Activated T-helper 1 cell treated with anti-CD3 and anti-CD28 coated beads, Interleukin-12 subunit alpha, Interleukin-12 subunit beta, Interleukin-2, Interleukin-4 antibody, amounts not matched to agents 30 ng/mL and 10 ng/mL and 1 ng/mL, durations not matched to agents 14 hours and 24 hours and 36 hours (primary cell): Measurements from ENCODE around the gene TMED10. TPM values are rescaled to one million over a fixed set of nuclear protein-coding genes. Genes with fewer than 3 reads are reported as not detected.
"Not testable (repeated sequence)": the region's sequence is repeated elsewhere in the genome, so short reads cannot be mapped to it uniquely, and the experiment has no call there.

Experiments
- DNase-seq: peaks from one replicate; pipeline ENCODE4 v3.0.0; 2021; ENCODE audit warnings: low spot score
- H3K27ac Mint-ChIP-seq: one replicate; pipeline ENCODE4 v1.8.0; 2021; ENCODE audit warnings: mild to moderate bottlenecking, mixed read lengths
- H3K27me3 Mint-ChIP-seq: one replicate; pipeline ENCODE4 v1.8.0; 2022; ENCODE audit warnings: mild to moderate bottlenecking, moderate library complexity, mixed read lengths; ENCODE audit not compliant: insufficient read depth
- H3K36me3 Mint-ChIP-seq: one replicate; pipeline ENCODE4 v1.8.0; 2021; ENCODE audit warnings: low read depth, mixed read lengths
- H3K4me1 Mint-ChIP-seq: one replicate; pipeline ENCODE4 v1.8.0; 2021; ENCODE audit warnings: low read depth, mixed read lengths
- H3K4me3 Mint-ChIP-seq: one replicate; pipeline ENCODE4 v1.8.0; 2021; ENCODE audit warnings: mild to moderate bottlenecking, moderate library complexity, mixed read lengths
- H3K9me3 Mint-ChIP-seq: one replicate; pipeline ENCODE4 v1.8.0; 2021; ENCODE audit warnings: mixed read lengths
- intact Hi-C: fragments of 100-400 bp; cut with micrococcal nuclease; formaldehyde crosslinking; loops from one replicate; pipeline ENCODE4 v1.15.1; 2024
- total RNA-seq: library from RNA; stranded (reverse); gene quantifications from 2 replicates; pipeline ENCODE4 v1.2.3, GENCODE V29; 2022

The TMED10 gene
- total RNA-seq, 1 donor from 2014 or later: 195 TPM

GRCh38 chr14:75127903-75128595 is 48.4 kb downstream of the TMED10 start:
- H3K4me3 Mint-ChIP-seq: peak overlapping the region; percentile 93
- intact Hi-C loops: loop anchor here (1.0 to 5.0 kb wide), 8 partner anchors 48 to 533 kb away; partner anchors contain the start of genes DLST, ERG28, TMED10 and TTLL5
- no peaks in the 10 kb centered on the region for H3K9me3 Mint-ChIP-seq
- peaks cover 45% of the 10 kb centered on the region for H3K4me1 Mint-ChIP-seq
- H3K36me3 Mint-ChIP-seq: peaks cover 30% of the 10 kb centered on the region
- peak overlapping the region; percentile 90 for H3K27ac Mint-ChIP-seq
- H3K27me3 Mint-ChIP-seq: no peaks in the 10 kb centered on the region
- DNase-seq: no peak

GRCh38 chr14:75127474-75127820 is 49.0 kb downstream of the TMED10 start:
- not testable (repeated sequence) for H3K27me3 Mint-ChIP-seq
- intact Hi-C loops: loop anchor here (1.0 to 5.0 kb wide), 8 partner anchors 49 to 533 kb away; partner anchors contain the start of genes DLST, ERG28, TMED10 and TTLL5

GRCh38 chr14:75126679-75127473 is 49.5 kb downstream of the TMED10 start, which contains the start of gene NEK9:
TSS of gene NEK9 (minus strand) at chr14:75127048. CDS start at chr14:75126921, 127 bp downstream.
- Mint-ChIP-seq H3K9me3 (no peaks in the 10 kb centered on the region), H3K36me3 (peaks cover 26% of the 10 kb centered on the region), H3K27ac (peak within 1 kb of the TSS; percentile 97), H3K4me1 (peaks cover 39% of the 10 kb centered on the region), H3K27me3 (no peaks in the 10 kb centered on the region), H3K4me3 (peak within 1 kb of the TSS; percentile 93)
- intact Hi-C loops: loop anchor here (1.0 to 5.0 kb wide), 8 partner anchors 49 to 534 kb away; partner anchors contain the start of genes DLST, ERG28, TMED10 and TTLL5
- DNase-seq: peak; percentile 86

More at GRCh38 chr14:75127474-75127820, 49.0 kb downstream of the TMED10 start:
- not testable (repeated sequence) for DNase-seq, H3K9me3 Mint-ChIP-seq
- H3K4me1 Mint-ChIP-seq: peaks cover 40% of the 10 kb centered on the region
- peak overlapping the region; percentile 93 for H3K4me3 Mint-ChIP-seq
- H3K27ac Mint-ChIP-seq: peak overlapping the region; percentile 97
- H3K36me3 Mint-ChIP-seq: peaks cover 25% of the 10 kb centered on the region

- Mint-ChIP-seq H3K27ac (peak overlapping the region; percentile 97), H3K27me3 (no peaks in the 10 kb centered on the region), H3K4me1 (peaks cover 43% of the 10 kb centered on the region), H3K9me3 (no peaks in the 10 kb centered on the region), H3K4me3 (peak overlapping the region; percentile 93), H3K36me3 (peaks cover 28% of the 10 kb centered on the region)
- no peak for DNase-seq
- intact Hi-C loops: loop anchor here (2.0 to 5.0 kb wide), 6 partner anchors 57 to 535 kb away; partner anchors contain the start of genes DLST, ERG28, TTLL5 and YLPM1
Measured at GRCh38 chr14:75126121-75126544, 50.3 kb downstream of the TMED10 start.

- intact Hi-C loops: loop anchor here (2.0 to 5.0 kb wide), 6 partner anchors 57 to 535 kb away; partner anchors contain the start of genes DLST, ERG28, TTLL5 and YLPM1
- Mint-ChIP-seq H3K27ac (peak overlapping the region; percentile 97), H3K9me3 (no peaks in the 10 kb centered on the region), H3K36me3 (peaks cover 29% of the 10 kb centered on the region), H3K4me1 (peaks cover 47% of the 10 kb centered on the region), H3K4me3 (peak overlapping the region; percentile 93), H3K27me3 (no peaks in the 10 kb centered on the region)
- no peak for DNase-seq
Measured at GRCh38 chr14:75125617-75126016, 50.8 kb downstream of the TMED10 start.

GRCh38 chr14:75123991-75124390 is 52.4 kb downstream of the TMED10 start:
- intact Hi-C loops: no loop called here
- H3K4me1 Mint-ChIP-seq: peaks cover 52% of the 10 kb centered on the region
- DNase-seq: peak; percentile 12
- no peaks in the 10 kb centered on the region for H3K27me3 Mint-ChIP-seq
- H3K27ac Mint-ChIP-seq: peak overlapping the region; percentile 57
- peak overlapping the region; percentile 60 for H3K4me3 Mint-ChIP-seq
- no peaks in the 10 kb centered on the region for H3K9me3 Mint-ChIP-seq
- H3K36me3 Mint-ChIP-seq: peaks cover 35% of the 10 kb centered on the region

GRCh38 chr14:75121552-75121951 is 54.9 kb downstream of the TMED10 start:
- H3K27ac Mint-ChIP-seq: no peak overlapping the region
- no peak overlapping the region for H3K4me3 Mint-ChIP-seq
- H3K27me3 Mint-ChIP-seq: no peaks in the 10 kb centered on the region
- no peak for DNase-seq
- intact Hi-C loops: no loop called here
- H3K36me3 Mint-ChIP-seq: peaks cover 44% of the 10 kb centered on the region
- H3K9me3 Mint-ChIP-seq: no peaks in the 10 kb centered on the region
- H3K4me1 Mint-ChIP-seq: peaks cover 41% of the 10 kb centered on the region

GRCh38 chr14:75120541-75121291 is 55.7 kb downstream of the TMED10 start:
- peaks cover 34% of the 10 kb centered on the region for H3K4me1 Mint-ChIP-seq
- intact Hi-C loops: no loop called here
- H3K27me3 Mint-ChIP-seq: no peaks in the 10 kb centered on the region
- peaks cover 41% of the 10 kb centered on the region for H3K36me3 Mint-ChIP-seq
- no peak overlapping the region for H3K4me3 Mint-ChIP-seq
- H3K9me3 Mint-ChIP-seq: no peaks in the 10 kb centered on the region
- no peak for DNase-seq
- H3K27ac Mint-ChIP-seq: no peak overlapping the region

- Mint-ChIP-seq H3K4me1 (peaks cover 26% of the 10 kb centered on the region), H3K27me3 (no peaks in the 10 kb centered on the region), H3K4me3 (no peak overlapping the region), H3K9me3 (no peaks in the 10 kb centered on the region), H3K36me3 (peaks cover 36% of the 10 kb centered on the region), H3K27ac (no peak overlapping the region)
- no peak for DNase-seq
- intact Hi-C loops: no loop called here
Measured at GRCh38 chr14:75119056-75119455, 57.4 kb downstream of the TMED10 start.

GRCh38 chr14:75113932-75114539 is 62.4 kb downstream of the TMED10 start:
- Mint-ChIP-seq H3K27me3 (no peaks in the 10 kb centered on the region), H3K27ac (no peak overlapping the region), H3K9me3 (no peaks in the 10 kb centered on the region), H3K36me3 (peaks cover 55% of the 10 kb centered on the region), H3K4me1 (peaks cover 13% of the 10 kb centered on the region), H3K4me3 (no peak overlapping the region)
- no peak for DNase-seq
- intact Hi-C loops: no loop called here

GRCh38 chr14:75109877-75110276 is 66.5 kb downstream of the TMED10 start:
- Mint-ChIP-seq H3K4me3 (no peak overlapping the region), H3K27me3 (no peaks in the 10 kb centered on the region), H3K36me3 (peaks cover 54% of the 10 kb centered on the region), H3K9me3 (no peaks in the 10 kb centered on the region), H3K4me1 (peaks cover 13% of the 10 kb centered on the region), H3K27ac (no peak overlapping the region)
- intact Hi-C loops: no loop called here
- DNase-seq: no peak

- Mint-ChIP-seq H3K36me3 (peaks cover 51% of the 10 kb centered on the region), H3K9me3 (no peaks in the 10 kb centered on the region), H3K27me3 (no peaks in the 10 kb centered on the region), H3K4me3 (no peak overlapping the region), H3K4me1 (no peaks in the 10 kb centered on the region), H3K27ac (no peak overlapping the region)
- no peak for DNase-seq
- intact Hi-C loops: no loop called here
Measured at GRCh38 chr14:75107186-75107585, 69.2 kb downstream of the TMED10 start.
